ENCODE results near the gene ABCC1. TPM values are rescaled to one million over a fixed set of nuclear protein-coding genes. Genes with fewer than 3 reads are reported as not detected.
A peak's percentile ranks its signal among the peaks of the same experiment; 100 is the strongest.

Gene ABCC1
- total RNA-seq, 1 donor from 2014 or later: 33.9 TPM

GRCh38 chr16:16112450-16113053, 163.1 kb downstream of the ABCC1 start:
- ATAC-seq: no peak

- ATAC-seq: no peak
Observed at GRCh38 chr16:16113076-16113475, 163.7 kb downstream of the ABCC1 start.

GRCh38 chr16:16116841-16117240, 167.4 kb downstream of the ABCC1 start:
- ATAC-seq: no peak

GRCh38 chr16:16118337-16118736, 168.9 kb downstream of the ABCC1 start:
- no peak for ATAC-seq

GRCh38 chr16:16120044-16120381, 170.6 kb downstream of the ABCC1 start:
- no peak for ATAC-seq

GRCh38 chr16:16120382-16121184, 171.2 kb downstream of the ABCC1 start:
- ATAC-seq: peak; percentile 34

- ATAC-seq: no peak
Observed at GRCh38 chr16:16121185-16121727, 171.8 kb downstream of the ABCC1 start.

GRCh38 chr16:16122264-16122663, 172.8 kb downstream of the ABCC1 start:
- ATAC-seq: no peak

- no peak for ATAC-seq
Observed at GRCh38 chr16:16124438-16124837, 175.0 kb downstream of the ABCC1 start.

- no peak for ATAC-seq
Observed at GRCh38 chr16:16124974-16125373, 175.6 kb downstream of the ABCC1 start.

- ATAC-seq: no peak
Observed at GRCh38 chr16:16126896-16127295, 177.5 kb downstream of the ABCC1 start.

GRCh38 chr16:16127469-16128116, 178.2 kb downstream of the ABCC1 start:
- peak; percentile 87 for ATAC-seq

- no peak for ATAC-seq
Observed at GRCh38 chr16:16131204-16131603, 181.8 kb downstream of the ABCC1 start.

- ATAC-seq: no peak
Observed at GRCh38 chr16:16131659-16132058, 182.2 kb downstream of the ABCC1 start.

GRCh38 chr16:16133943-16134604, 184.7 kb downstream of the ABCC1 start:
- ATAC-seq: no peak

- ATAC-seq: no peak
Observed at GRCh38 chr16:16136588-16136987, 187.2 kb downstream of the ABCC1 start.

GRCh38 chr16:16137110-16137509, 187.7 kb downstream of the ABCC1 start:
- no peak for ATAC-seq

- peak; percentile 12 for ATAC-seq
Observed at GRCh38 chr16:16138034-16138635, 188.7 kb downstream of the ABCC1 start.

- ATAC-seq: no peak
Observed at GRCh38 chr16:16139061-16139460, 189.6 kb downstream of the ABCC1 start.

GRCh38 chr16:16139806-16140205, 190.4 kb downstream of the ABCC1 start:
- no peak for ATAC-seq

GRCh38 chr16:16140537-16140936, 191.1 kb downstream of the ABCC1 start:
- ATAC-seq: no peak

- no peak for ATAC-seq
Observed at GRCh38 chr16:16141141-16141540, 191.7 kb downstream of the ABCC1 start.
